Stimulated activated naive CD8-positive, alpha-beta T cell treated with anti-CD3 and anti-CD28 coated beads, Interleukin-15, amount 100 ng/mL, for 72 hours (primary cell): ENCODE measurements around the gene ACSL6.
A peak's percentile ranks its signal among the peaks of the same experiment; 100 is the strongest.

Experiments used
- ATAC-seq: fragments of 150-1000 bp; cut with Tn5 transposase; 2 replicates; pipeline ENCODE4 v1.10.0; 2021; ENCODE audit warnings: mild to moderate bottlenecking, moderate library complexity
- DNase-seq, 2 donors: peaks; one replicate each; pipeline ENCODE4 v3.0.0; 2021 to 2022
- H3K27ac Mint-ChIP-seq, 2 donors: one replicate each; pipeline ENCODE4 v1.8.0; 2022; ENCODE audit warnings: mild to moderate bottlenecking in 2 of 2, mixed read lengths in 2 of 2, moderate library complexity in 2 of 2
- H3K27me3 Mint-ChIP-seq: one replicate; pipeline ENCODE4 v1.8.0; 2022; ENCODE audit warnings: mixed read lengths
- H3K4me1 Mint-ChIP-seq: one replicate; pipeline ENCODE4 v1.8.0; 2022; ENCODE audit warnings: mild to moderate bottlenecking, mixed read lengths
- H3K4me3 Mint-ChIP-seq, 2 donors: one replicate each; pipeline ENCODE4 v1.8.0; 2022; ENCODE audit warnings: mild to moderate bottlenecking in 2 of 2, mixed read lengths in 2 of 2, moderate library complexity in 1 of 2
- H3K9me3 Mint-ChIP-seq, 2 donors: one replicate each; pipeline ENCODE4 v1.8.0; 2022; ENCODE audit warnings: mixed read lengths in 2 of 2

Gene ACSL6

DNA sequence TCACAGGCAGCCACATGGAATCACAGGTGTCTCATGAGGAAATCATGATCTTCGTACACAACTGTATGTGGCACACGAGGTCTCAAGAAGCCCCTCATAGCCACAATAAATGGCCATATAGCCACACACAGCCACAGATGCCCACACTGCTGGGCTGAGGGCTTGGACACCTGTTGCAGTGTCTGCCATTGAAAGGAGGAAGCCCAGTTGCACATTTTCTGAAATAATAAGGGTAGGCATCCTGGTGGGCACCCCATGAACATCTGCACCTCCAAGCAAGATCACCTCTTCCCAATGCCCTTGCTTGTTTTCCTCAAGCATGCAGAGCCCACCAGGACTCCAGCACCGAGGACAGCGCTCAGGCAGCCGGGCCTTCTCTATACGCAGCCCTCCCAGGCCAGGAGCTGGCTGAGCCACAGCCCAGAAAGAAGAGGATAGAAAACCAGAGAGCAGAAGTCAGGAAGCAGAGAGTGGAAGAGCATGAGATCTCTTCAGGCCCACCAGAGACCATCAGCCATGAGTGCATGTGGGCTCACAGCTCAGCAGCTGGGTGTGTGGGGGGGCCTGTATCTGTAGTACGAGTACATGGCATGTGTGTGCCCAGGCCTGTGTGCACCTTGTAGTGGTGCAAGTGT lies 1.0 kb upstream of the ACSL6 start:
- ATAC-seq = no peak
- Mint-ChIP-seq H3K27me3 (peaks cover 89% of the 10 kb centered on the region), H3K4me3 (peak overlapping the region in 1 of 2 donors; percentile 68), H3K27ac (no peak overlapping the region), H3K9me3 (no peaks in the 10 kb centered on the region), H3K4me1 (peaks cover 49% of the 10 kb centered on the region)
- DNase-seq = peak in 1 of 2 donors; percentile 15

DNA sequence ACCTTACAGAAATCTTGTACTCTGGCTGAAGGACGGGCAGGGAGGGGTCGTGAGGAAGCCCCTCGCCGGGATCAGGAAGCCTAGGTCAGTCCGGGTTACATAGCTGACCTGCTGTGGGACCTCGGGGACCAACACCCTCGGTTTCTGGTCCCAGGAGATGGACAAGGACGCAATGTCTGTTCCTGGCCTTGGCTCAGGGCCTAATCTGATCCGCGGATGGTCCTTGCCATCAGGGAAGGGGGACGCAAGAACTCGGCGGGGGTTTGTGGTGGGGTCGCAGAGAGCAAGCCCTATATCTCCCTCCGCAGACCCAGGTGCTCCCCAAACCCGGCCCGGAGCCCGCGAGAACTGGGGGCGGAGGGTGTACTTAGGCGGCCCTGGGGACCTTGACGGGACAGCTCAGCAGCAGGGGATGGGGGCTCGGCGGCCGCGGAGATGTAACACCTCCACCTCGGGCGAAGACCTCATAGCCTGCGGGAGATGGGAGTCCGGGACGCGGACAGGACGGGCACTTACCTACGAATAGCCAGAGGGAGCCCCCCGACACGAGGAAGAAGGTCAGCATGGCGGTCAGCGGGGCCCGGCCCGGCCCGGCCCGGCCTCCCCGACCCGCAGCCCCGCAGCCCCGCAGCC lies 353 bp downstream of the ACSL6 start:
- H3K27me3 Mint-ChIP-seq = peaks cover 75% of the 10 kb centered on the region
- H3K9me3 Mint-ChIP-seq = no peaks in the 10 kb centered on the region
- peak in 1 of 2 donors; percentile 11 for DNase-seq
- peak; percentile 22 for ATAC-seq
- no peak overlapping the region for H3K27ac Mint-ChIP-seq
- peak overlapping the region; percentile 77 to 86 for H3K4me3 Mint-ChIP-seq
- peaks cover 39% of the 10 kb centered on the region for H3K4me1 Mint-ChIP-seq

DNA sequence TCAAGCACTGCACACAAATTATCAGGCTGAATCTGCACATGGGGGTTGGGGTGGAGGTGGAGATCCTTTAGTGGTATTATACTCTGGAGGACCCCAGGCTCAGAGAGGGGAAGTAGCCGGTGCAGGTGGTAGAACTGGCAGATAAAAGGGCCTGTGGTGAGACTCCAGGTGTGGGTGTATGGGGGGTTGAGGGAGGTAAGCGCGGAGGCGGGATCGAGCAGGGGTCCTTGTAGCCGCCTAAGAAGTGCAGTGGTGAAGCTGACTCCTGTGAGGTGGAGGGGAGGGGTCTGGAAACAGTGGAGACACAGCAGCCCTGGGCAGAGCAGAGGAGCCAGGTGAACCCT lies 841 bp downstream of the ACSL6 start:
- ATAC-seq (no peak), DNase-seq (peak in 1 of 2 donors; percentile 8)
- Mint-ChIP-seq H3K9me3 (no peaks in the 10 kb centered on the region), H3K4me1 (peaks cover 37% of the 10 kb centered on the region), H3K4me3 (peak overlapping the region; percentile 77 to 86), H3K27ac (no peak overlapping the region), H3K27me3 (peaks cover 70% of the 10 kb centered on the region)

DNA sequence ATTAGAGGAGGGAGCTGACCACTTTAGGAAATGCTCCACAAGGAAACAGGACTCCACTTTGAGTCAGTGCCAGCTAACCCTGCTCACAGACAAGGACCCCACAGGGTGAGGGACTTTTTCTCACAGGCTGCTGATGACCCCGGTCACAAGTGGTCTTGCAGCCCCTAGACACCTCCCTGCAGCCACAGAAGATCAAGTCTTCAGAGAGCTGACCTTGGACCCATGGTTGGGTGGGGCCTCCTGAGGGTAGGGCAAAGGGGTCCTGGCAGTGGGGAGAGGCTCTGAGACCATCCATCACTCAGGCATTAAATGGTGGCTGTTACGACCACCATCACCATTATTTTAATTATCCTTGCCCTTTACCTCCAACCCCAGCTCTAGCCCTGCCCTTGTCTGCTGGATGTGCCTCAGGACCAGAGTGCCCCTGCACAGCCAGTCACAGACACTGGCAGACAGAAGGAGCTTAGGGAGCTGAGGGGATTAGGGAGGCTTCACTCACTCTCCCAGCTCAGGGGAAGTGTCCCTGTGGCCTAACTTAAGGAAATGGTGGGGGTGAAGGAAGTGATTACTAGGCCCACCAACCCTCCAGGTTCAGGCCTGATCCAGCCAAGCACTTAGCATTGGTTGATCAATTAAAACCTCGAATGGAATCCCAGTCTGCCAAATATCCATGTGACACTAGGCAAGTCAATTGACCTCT lies 1.6 kb downstream of the ACSL6 start:
- no peak overlapping the region for H3K4me3 Mint-ChIP-seq

DNA sequence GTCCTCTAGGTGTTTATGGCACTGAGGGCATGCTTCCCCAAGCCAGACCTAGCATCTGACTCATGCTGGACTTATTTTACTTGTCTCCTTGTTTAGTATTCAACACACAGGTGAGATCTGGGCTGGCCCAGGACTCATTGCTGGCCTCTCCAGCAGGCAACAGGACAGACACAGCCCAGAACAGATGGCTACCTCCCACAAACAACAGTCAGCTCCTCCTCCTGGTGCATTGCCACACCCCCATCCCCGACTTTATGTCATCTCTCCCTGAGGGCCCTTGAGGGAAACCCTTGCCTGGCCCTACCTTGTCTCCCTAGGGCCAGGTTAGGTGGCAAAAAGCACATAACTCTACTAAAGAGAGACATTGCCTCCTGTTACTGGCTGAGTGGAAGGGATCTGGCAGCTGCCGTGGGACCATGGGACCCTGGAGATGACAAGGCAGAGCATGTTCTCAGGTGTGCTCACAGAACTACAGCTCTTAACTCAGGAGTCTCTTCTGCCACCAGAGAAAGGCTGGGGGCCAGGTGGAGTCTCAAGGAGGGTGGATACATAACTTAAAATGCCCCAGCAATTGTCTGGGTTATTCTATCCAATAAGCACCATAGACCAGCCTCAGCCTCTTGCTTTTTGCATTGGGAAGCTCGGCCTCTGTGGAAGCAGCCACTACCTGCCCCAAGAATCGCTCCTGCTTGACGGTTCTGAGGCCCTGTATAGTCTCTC lies 2.3 kb downstream of the ACSL6 start:
- no peak overlapping the region for H3K27ac Mint-ChIP-seq
- ATAC-seq (no peak), DNase-seq (no peak)
- H3K4me3 Mint-ChIP-seq = no peak overlapping the region
- no peaks in the 10 kb centered on the region for H3K9me3 Mint-ChIP-seq
- peaks cover 37% of the 10 kb centered on the region for H3K4me1 Mint-ChIP-seq
- H3K27me3 Mint-ChIP-seq = peaks cover 57% of the 10 kb centered on the region

More for the DNA sequence above, 1.6 kb downstream of the ACSL6 start:
- no peaks in the 10 kb centered on the region for H3K9me3 Mint-ChIP-seq
- no peak overlapping the region for H3K27ac Mint-ChIP-seq
- H3K4me1 Mint-ChIP-seq = peaks cover 37% of the 10 kb centered on the region
- DNase-seq (peak in 1 of 2 donors; percentile 6), ATAC-seq (no peak)
- H3K27me3 Mint-ChIP-seq = peaks cover 63% of the 10 kb centered on the region

DNA sequence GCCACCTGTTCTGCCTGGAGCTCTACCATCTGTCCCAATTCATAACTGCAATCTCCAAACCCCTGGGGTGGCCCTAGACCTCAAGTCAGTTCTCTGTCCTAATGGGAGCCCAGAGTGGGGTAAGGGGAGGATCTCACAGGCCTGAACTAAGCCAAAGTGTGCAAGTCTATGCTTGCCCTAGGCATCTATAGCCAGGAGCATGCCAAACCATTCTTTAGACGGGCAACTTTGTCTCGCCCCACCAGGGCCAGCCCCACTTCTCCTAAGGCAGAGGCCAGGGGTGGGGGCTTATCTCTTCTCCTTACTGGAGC lies 3.3 kb downstream of the ACSL6 start:
- H3K9me3 Mint-ChIP-seq = no peaks in the 10 kb centered on the region
- ATAC-seq = peak; percentile 11
- H3K27me3 Mint-ChIP-seq = peaks cover 47% of the 10 kb centered on the region
- no peak overlapping the region for H3K27ac Mint-ChIP-seq
- H3K4me1 Mint-ChIP-seq = peaks cover 37% of the 10 kb centered on the region
- H3K4me3 Mint-ChIP-seq = no peak overlapping the region
- DNase-seq = no peak

DNA sequence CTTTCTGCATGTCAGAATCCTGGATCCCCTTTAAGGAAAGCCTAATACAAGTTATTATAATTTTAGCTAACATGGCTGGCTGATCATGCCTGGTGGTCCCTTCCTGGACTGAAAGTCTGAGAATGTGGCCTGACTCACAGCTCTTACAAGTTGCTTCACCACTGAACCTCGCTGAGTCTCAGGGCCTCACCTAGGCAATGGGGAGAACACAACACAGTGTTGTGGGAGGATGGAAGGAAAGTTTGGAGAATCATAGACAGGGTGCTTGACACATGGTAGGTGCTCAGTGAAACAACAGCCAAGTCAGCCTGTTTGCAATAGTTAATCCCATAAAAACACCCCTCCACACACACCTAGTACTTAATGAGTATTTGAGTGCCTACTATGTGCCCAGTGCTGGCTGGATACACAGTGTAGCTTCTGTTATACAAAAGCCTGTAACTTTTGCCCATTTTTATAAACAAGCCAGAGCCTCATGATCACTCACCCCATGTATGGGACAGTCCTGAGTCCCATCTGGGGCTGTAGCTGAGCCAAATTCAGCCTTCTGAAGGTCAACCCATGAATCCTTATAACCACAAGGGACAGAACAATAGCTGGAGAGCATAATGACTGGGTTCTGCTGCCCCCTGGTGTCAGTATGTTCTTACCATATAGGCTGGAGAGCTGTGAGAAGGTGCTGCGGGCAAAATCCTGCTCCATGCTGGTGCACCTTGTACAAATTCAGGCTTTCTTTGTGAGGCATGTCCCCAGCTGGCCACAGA lies 3.9 kb downstream of the ACSL6 start:
- peaks cover 45% of the 10 kb centered on the region for H3K27me3 Mint-ChIP-seq
- ATAC-seq (peak; percentile 84), DNase-seq (peak; percentile 62 to 72)
- peaks cover 38% of the 10 kb centered on the region for H3K4me1 Mint-ChIP-seq
- no peak overlapping the region for H3K27ac Mint-ChIP-seq
- H3K9me3 Mint-ChIP-seq = no peaks in the 10 kb centered on the region
- H3K4me3 Mint-ChIP-seq = no peak overlapping the region

DNA sequence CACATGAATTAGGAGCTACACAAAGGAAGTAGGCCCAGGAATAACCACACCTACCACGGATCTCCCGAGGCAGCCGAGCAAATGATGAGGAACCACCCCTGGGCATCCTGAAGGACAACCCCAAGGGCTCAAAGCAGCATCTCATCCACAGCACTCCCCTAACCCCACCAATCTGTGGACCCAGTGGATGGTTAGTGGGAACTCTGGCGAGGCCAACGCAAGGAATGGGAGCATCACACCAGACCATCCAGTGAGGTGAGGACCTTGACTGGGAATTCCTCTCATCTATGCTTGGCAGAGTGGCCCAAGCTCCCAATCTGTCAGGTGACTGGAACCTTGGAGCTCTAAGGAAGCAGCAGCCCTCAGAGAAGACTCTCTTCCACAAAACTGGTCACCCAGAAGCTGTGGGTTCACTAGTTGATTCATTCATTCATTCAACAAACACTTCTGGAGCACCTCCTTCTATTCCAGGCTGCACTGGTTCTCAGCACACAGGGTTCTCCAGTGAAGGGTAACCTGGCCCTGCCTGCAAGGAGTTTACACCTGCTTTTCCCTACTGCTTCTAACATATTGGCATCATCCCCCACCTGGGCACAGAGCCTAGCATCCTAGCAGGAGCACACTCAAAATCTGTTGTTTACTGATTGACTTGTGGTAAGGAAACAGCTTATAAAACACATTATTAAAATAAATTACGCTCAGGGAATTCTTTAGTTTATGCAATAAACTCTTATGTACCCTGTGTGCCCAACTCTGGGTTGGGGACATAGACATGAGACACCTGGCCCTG lies 4.9 kb downstream of the ACSL6 start:
- peaks cover 40% of the 10 kb centered on the region for H3K4me1 Mint-ChIP-seq
- H3K27me3 Mint-ChIP-seq = peaks cover 42% of the 10 kb centered on the region
- H3K27ac Mint-ChIP-seq = no peak overlapping the region
- no peak overlapping the region for H3K4me3 Mint-ChIP-seq
- DNase-seq (no peak), ATAC-seq (no peak)
- no peaks in the 10 kb centered on the region for H3K9me3 Mint-ChIP-seq

DNA sequence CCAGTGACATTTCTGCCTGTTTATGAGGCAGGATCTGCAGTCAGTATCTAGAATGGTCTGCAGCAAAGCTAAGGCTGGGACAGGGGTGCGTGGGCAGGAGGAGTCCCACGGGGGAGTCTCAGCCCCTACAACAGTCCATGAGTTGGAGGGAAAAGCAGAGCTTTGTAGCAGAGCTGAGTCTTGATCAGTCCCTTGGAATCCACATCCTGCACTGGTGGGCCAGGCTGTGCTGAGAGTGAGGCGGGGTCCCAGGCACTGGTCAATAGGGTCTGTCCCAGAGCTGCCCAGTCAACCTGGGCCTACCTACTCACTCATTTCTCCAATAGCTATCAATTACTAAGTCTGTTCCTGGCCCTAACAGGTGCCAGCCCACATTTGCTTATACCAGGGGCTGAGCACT lies 5.9 kb downstream of the ACSL6 start:
- Mint-ChIP-seq H3K27me3 (peaks cover 33% of the 10 kb centered on the region), H3K27ac (peak overlapping the region in 1 of 2 donors; percentile 27), H3K4me1 (peaks cover 41% of the 10 kb centered on the region), H3K4me3 (no peak overlapping the region), H3K9me3 (no peaks in the 10 kb centered on the region)
- no peak for ATAC-seq
- DNase-seq = no peak

DNA sequence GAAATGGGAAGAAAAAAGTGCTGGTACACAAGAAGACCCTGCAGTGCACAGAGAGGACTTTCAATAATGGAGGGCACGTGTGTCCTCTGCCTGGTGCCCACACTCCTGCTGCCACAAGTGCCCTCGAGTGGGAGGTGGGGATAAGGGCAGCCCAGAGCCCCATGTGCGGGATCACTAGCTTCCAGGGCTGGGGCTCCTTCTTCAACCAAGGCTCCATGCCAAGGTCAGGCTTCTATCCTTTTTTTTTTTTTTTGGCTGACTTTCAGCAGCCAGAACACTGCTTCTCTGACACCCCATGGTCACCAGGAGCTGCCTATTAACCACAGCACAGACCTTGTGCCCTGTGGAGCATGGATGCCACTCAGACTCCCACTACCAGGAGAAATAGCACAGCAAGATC lies 7.5 kb downstream of the ACSL6 start:
- H3K4me3 Mint-ChIP-seq = no peak overlapping the region
- no peak for ATAC-seq
- H3K27ac Mint-ChIP-seq = peak overlapping the region in 1 of 2 donors; percentile 38
- H3K9me3 Mint-ChIP-seq = no peaks in the 10 kb centered on the region
- peaks cover 17% of the 10 kb centered on the region for H3K27me3 Mint-ChIP-seq
- DNase-seq = no peak
- H3K4me1 Mint-ChIP-seq = peaks cover 52% of the 10 kb centered on the region

DNA sequence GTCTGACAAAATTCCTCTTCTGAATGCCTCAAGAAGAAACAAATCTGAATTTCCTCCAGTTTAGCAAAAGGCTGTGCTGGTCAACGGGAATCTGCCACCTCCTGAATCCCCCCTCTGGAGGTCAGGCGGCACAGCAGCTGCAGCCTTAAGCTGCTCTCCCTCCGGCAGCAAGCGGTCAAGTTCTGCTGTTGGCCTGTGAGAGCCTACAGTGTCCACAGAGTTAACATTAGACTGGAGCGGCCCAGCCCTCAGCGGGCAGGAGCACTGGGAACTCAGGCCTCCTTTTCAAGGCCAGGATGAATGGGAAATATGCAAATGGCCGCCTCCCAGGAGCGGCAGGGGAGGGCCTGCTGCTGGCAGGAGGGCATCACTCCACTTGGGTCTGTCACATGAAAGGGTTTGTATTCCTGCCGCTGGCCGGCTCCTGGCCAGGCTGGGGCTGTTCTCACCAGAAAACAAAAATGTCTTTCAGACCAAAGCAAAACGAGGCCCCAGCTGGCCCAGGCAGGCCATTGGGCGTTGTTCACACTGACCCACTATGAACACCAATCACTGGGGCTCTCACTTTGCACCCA lies 8.2 kb downstream of the ACSL6 start:
- Mint-ChIP-seq H3K9me3 (no peaks in the 10 kb centered on the region), H3K27me3 (peaks cover 9% of the 10 kb centered on the region), H3K4me3 (no peak overlapping the region), H3K4me1 (peaks cover 55% of the 10 kb centered on the region), H3K27ac (no peak overlapping the region)
- DNase-seq (no peak), ATAC-seq (no peak)

DNA sequence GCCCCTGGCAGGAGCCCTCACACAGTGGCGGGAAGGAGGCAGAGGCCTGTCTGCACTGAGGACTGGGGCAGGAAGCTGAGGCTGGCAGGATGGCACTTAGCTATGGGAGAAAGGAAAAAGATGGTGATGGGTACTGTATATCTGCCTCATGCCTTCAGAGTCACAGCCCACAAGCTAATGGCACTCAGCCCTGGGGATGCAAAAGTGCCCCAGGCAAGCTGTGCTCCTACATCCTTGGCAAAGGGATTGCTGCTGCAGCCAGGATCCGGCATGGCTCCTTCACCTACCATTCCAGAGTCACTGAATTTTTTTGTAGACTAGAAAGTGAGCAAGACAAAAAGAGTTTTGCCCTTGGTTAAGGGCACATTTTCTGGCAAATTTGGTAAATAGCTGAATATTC lies 8.7 kb downstream of the ACSL6 start:
- H3K4me3 Mint-ChIP-seq = no peak overlapping the region
- H3K27me3 Mint-ChIP-seq = peaks cover 7% of the 10 kb centered on the region
- DNase-seq = no peak
- no peak for ATAC-seq
- no peaks in the 10 kb centered on the region for H3K9me3 Mint-ChIP-seq
- peak overlapping the region in 1 of 2 donors; percentile 0 for H3K27ac Mint-ChIP-seq
- H3K4me1 Mint-ChIP-seq = peaks cover 55% of the 10 kb centered on the region

DNA sequence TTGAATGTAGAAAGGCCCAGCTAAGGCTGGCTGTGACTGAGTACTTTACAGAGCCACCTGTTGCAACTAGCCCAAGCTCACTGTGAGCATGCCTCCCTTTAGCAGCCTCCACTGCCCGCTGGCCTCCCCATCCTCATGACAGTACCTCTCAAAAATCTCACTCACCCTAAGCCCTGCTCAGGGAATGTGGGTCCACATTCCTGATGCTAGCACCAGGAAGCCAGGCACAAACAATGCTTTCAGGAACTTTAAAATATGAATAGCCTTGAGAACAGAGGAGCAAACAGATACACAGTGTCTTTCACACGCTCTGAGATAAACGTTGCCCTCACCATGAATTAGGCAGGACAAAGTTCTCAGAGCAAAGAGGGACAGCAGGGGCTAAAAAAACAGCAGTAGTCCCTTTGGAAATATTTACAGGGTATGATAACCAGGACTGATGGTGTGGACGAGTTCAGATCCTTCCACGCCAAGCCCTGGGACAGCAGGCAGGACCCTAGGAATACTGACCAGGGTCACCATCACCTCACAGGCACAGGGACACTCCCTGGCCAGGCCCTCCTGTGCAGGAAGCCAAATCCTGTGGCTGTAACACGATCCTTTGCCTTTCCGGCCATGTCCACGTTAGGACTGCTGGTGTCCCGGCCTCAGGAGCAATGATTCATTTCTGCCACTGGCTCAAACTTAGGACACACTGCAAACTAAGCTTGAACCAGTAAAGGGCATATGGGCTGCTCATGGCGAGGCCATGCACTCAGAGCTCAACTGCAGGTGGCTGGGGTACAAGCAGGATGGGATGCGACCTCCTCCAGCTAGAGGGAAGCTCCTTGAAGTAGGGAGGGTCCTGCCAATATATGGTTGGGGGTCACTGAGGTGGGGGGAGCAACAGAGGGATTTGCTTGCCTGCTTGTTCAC lies 9.6 kb downstream of the ACSL6 start:
- H3K9me3 Mint-ChIP-seq = no peaks in the 10 kb centered on the region
- peak overlapping the region in 1 of 2 donors; percentile 6 for H3K27ac Mint-ChIP-seq
- peaks cover 49% of the 10 kb centered on the region for H3K4me1 Mint-ChIP-seq
- peaks cover 7% of the 10 kb centered on the region for H3K27me3 Mint-ChIP-seq
- DNase-seq (no peak), ATAC-seq (no peak)
- no peak overlapping the region for H3K4me3 Mint-ChIP-seq
